ENCODE results near the gene IFNA1.
"Not testable (repeated sequence)": the region's sequence is repeated elsewhere in the genome, so short reads cannot be mapped to it uniquely, and the experiment has no call there.

The IFNA1 gene

GRCh38 chr9:21449312-21449711 is 9.1 kb downstream of the IFNA1 start:
- not testable (repeated sequence) for DNase-seq

- no peak for DNase-seq
These were observed 10.6 kb downstream of the IFNA1 start for GRCh38 chr9:21450733-21451394.

GRCh38 chr9:21452681-21453080 is 12.4 kb downstream of the IFNA1 start:
- DNase-seq, result no peak

DNA sequence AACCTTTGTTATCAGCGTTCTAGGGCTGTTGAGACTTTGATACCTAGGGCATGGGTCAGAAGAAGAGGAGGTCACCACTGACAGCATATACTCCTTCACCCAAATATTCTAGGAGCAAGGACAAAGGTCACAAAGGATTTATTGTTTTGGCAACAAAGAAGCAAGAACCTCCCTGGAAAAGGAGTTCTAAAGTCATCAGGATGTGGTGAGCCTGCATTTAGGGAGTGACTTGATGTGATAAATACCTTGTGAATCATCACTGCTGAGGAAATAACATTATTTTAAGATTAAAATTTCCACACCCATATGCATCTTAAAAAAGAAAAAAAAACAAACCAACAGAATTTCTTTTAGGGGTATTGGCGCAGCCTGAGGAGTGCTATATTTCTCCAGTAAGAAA is 13.9 kb downstream of the IFNA1 start:
- no peak for DNase-seq

- no peak for DNase-seq
These were observed 15.1 kb downstream of the IFNA1 start for GRCh38 chr9:21455320-21455719.

DNA sequence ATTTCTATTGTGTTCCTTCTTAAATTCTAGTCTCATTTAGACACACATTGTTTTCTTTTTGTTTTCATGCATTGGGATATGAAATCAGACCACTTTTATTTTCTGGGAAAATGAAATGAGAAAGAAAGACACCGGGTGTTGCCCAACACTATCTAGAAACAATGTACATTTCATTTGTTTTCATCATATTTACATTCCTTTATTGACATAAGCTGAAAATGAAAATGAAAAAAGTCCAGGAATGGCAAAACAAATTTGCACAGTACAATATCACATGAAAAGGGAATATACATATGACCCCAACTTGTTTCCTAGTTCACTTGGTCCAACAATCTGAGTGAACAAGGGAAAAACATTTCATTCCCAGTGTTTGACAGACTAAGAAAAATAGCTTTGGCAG is 21.1 kb downstream of the IFNA1 start:
- DNase-seq, result no peak

DNA sequence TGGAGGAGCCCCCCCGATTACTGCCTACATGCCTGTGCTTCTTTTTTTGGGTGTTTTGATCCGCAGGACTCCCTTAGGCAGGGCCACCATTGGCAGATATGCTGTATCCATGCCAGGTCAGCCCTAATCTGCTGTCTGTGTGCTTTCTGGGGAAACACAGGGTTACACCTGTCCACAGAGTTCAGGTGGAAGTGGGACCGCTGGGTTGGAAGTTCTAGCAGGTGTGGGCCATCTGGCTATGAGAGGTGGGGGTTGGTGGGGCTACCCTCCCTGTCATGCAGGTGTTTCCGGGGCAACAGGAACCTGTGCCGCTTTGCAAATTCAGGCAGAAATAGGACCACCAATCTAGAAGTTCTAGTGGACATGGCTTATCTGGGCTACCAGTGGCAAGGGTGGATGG is 24.9 kb downstream of the IFNA1 start:
- no peak for DNase-seq

GRCh38 chr9:21465859-21466518 is 25.8 kb downstream of the IFNA1 start:
- DNase-seq, result no peak

DNA sequence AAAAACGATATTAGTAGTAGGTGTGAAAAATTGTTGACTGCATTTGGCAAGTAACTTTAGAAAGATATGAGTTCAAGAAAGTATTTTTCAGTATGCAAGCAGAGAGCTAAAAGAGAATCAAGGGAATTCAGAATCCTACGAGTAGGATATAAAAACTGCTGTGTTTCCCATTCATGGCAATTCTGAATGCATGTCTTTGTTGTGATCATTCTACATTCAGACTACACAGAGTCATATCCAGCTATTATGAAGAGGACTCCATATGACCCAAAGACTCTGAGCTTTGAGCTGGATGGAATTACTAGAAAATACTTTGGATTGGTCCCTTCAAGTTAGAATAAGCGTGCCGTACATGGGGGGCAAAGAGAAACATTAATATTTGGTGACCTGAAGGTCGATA is 29.9 kb downstream of the IFNA1 start:
- DNase-seq, result no peak

GRCh38 chr9:21473236-21473635 is 33.0 kb downstream of the IFNA1 start:
- no peak for DNase-seq

GRCh38 chr9:21477466-21477865 is 37.2 kb downstream of the IFNA1 start:
- no peak for DNase-seq

DNA sequence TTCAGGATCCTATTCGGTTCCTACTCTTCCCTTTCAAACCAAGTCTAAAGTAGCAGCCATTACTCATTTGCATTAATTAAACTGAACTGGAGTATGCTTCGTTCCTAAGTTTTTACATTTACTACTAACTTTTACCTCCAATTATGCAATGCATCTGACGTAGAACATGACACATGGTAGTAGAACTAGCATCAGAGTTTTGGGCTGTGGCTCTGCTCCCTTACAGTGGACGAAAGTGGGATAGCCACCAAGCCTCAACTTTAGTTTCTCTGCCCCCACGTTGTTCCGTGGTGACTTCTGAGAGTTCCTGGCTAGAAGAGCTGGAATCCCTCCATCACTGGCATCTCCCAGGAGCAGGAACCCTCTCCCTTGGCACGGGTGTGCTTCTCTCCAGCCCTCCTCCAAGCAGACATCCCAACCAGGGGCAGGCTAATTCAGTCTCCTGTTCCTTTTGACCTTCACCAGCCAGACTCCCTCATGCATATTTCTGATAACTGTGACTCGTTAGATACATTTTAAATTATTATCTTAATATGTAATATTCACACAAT is 39.0 kb downstream of the IFNA1 start:
- no peak for DNase-seq

- no peak for DNase-seq
These were observed 41.3 kb downstream of the IFNA1 start for GRCh38 chr9:21481470-21482056.

GRCh38 chr9:21482213-21482612 is 42.0 kb downstream of the IFNA1 start, which contains the start of gene IFNE:
IFNE (minus strand) TSS chr9:21482313; CDS start chr9:21481694, 619 bp downstream.
- no peak for DNase-seq

Data from effector CD4-positive, alpha-beta T cell (primary cell).